ENCODE results near the gene ABLIM3. TPM values are rescaled to one million over a fixed set of nuclear protein-coding genes. Genes with fewer than 3 reads are reported as not detected.

ABLIM3 gene
- total and polyA plus RNA-seq, 2 of the 13 experiments (the other 11 are each of a cell fraction or from before 2014, with no cell fraction given) = 0.53 to 6.3 TPM

DNA sequence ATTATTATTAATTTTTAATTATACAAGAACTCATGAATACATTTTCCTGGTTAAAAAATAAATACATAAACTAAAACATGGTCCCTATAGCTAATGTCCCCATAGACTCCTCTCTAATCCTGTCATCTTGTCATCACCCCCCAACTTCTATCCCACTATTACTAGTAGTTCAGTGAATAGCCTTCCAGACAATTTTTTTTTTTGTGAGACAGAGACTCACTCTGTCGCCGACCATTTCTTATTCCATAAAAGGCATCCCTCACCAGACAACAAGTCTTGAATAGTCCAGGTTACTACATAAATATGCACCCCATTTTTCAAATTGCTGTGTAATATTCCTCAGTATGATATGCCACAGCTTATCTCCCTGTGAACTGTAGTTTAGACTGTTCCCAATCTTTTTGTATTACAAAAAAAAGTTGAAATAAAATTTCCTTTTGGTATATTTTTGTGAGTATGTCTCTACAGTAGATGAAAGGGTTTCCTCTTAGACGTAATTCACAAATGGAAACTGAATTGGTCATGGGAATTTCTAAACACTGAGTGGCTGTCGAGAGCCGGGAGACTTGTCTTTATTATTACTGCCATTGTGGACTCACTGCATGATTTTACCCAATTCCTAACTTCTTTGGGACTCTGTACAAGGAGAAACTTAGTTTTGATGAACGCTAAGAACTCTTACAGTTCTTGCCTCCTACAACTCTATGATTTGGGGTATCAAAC lies 6.4 kb upstream of the ABLIM3 start (continued):
- TF ChIP-seq USF2 (IDR thresholded peaks at IDR 0.05; ENCODE audit: low read depth, low read length) (no peak), USF2 (CRISPR knock-in tag; IDR thresholded peaks at IDR 0.05; ENCODE audit: borderline replicate concordance) (no peak), SALL2 (CRISPR knock-in tag; IDR thresholded peaks at IDR 0.05) (no peak), ZNF549 (CRISPR knock-in tag; IDR thresholded peaks at IDR 0.05) (no peak)

- Histone ChIP-seq H3K4me1 (ENCODE audit: insufficient read depth, low read length) (peaks cover 24% of the 10 kb centered on the region), H3K4me3 (replicated peaks in 1 of 3; ENCODE audit: insufficient read depth in 1 of 3, low read depth in 2 of 3, low read length in 3 of 3) (no peak overlapping the region), H2AFZ (ENCODE audit: low read length) (no peak overlapping the region), H3K4me2 (ENCODE audit: low read depth, low read length) (no peak overlapping the region), H3K9me3 (ENCODE audit: low read length) (no peaks in the 10 kb centered on the region), H4K20me1 (ENCODE audit: insufficient read depth, low read length) (no peaks in the 10 kb centered on the region), H3K36me3 (replicated peaks in 1 of 2; ENCODE audit: control insufficient read depth in 1 of 2, insufficient read depth in 2 of 2, low read length in 2 of 2) (no peaks in the 10 kb centered on the region), H3K79me2 (ENCODE audit: insufficient read depth, low read length) (no peaks in the 10 kb centered on the region), H3K27me3 (ENCODE audit: control insufficient read depth in 1 of 2, insufficient read depth in 2 of 2, low read length in 2 of 2) (peaks cover 0 to 14% of the 10 kb centered on the region in 2 experiments; a peak in 4 of 5 replicates), H3K27ac (ENCODE audit: extremely low read length, insufficient read depth, low read length) (no peak overlapping the region), H3K9ac (ENCODE audit: insufficient read depth, low read depth, low read length) (no peak overlapping the region)
- in situ Hi-C loops (cut with HindIII; ENCODE audit: extremely low pct_ligation_motif_present, low pct_unique_long_range_greater_than_20kb) = loop anchor here (25.0 kb wide), 1 partner anchor 427 kb away; the partner anchor contains the start of gene CSNK1A1
- ATAC-seq (peak; percentile 40; the same call in 1 of the 3 replicates), DNase-seq (ENCODE audit: low spot score) (no peak), FAIRE-seq (no peak)
- WGBS (ENCODE audit: low lambda C conversion rate) = 0% methylated on average over 1 of the region's 1 CpG
- BruUV-seq (replicated peaks) = no TSS peak
- intact Hi-C loops (cut with micrococcal nuclease; ENCODE audit: unreplicated experiment) = no loop called here
- ChIA-PET POLR2A (interaction anchor here (1.3 kb wide), 1 partner anchor 37 kb away, joined by 4 read pairs; no protein-coding TSS in a partner anchor), CTCF (ENCODE audit: low intra/inter-chr PET ratio, low total read pairs) (interaction anchor here (1.0 kb wide), 1 partner anchor 94 kb away, joined by 4 read pairs; no protein-coding TSS in a partner anchor)
- TF ChIP-seq TIGD3 (CRISPR knock-in tag; IDR thresholded peaks at IDR 0.05; ENCODE audit: borderline replicate concordance) (no peak), CEBPB (IDR thresholded peaks at IDR 0.05; ENCODE audit: borderline replicate concordance, low read depth, low read length) (peak; percentile 60; the same call in 1 of the 2 replicates)
Measured at GRCh38 chr5:149135536-149136201, 5.6 kb upstream of the ABLIM3 start.
